NB4 (cell line): ENCODE results near the gene TENM4.

ENCODE experiments used
- DNase-seq: peaks from one replicate; pipeline ENCODE4 v3.0.0; 2010; ENCODE audit warnings: low read depth
- H3K4me3 ChIP-seq: one replicate; pipeline ENCODE4 v1.5.1; 2011; ENCODE audit warnings: mild to moderate bottlenecking, low read depth, low read length, moderate library complexity
- CTCF ChIP-seq: IDR thresholded peaks from one replicate; pipeline ENCODE4 v1.5.1; 2012; ENCODE audit warnings: low read depth, low read length
- MAX ChIP-seq: IDR thresholded peaks from 2 replicates; pipeline ENCODE4 v1.6.1; 2011; ENCODE audit warnings: low read depth, low read length
- MYC ChIP-seq: IDR thresholded peaks from 2 replicates; pipeline ENCODE4 v1.6.1; 2011; ENCODE audit warnings: low read depth, low read length
- POLR2A ChIP-seq: IDR thresholded peaks from 2 replicates; pipeline ENCODE4 v1.6.1; 2011; ENCODE audit warnings: mild to moderate bottlenecking; ENCODE audit not compliant: insufficient read length; ENCODE audit errors: extremely low read depth

The TENM4 gene

GRCh38 chr11:78930810-78931523, 509.9 kb downstream of the TENM4 start:
- no peak for DNase-seq
- no peak overlapping the region for H3K4me3 ChIP-seq

GRCh38 chr11:78929906-78930220, 511.0 kb downstream of the TENM4 start:
- DNase-seq = no peak
- no peak for TF ChIP-seq MYC
- no peak for TF ChIP-seq POLR2A
- TF ChIP-seq MAX = no peak
- no peak for TF ChIP-seq CTCF
- no peak overlapping the region for H3K4me3 ChIP-seq

More at GRCh38 chr11:78930810-78931523, 509.9 kb downstream of the TENM4 start:
- TF ChIP-seq CTCF (no peak), MYC (no peak), POLR2A (no peak)

- no peak overlapping the region for H3K4me3 ChIP-seq
- no peak for TF ChIP-seq MAX
- TF ChIP-seq POLR2A = no peak
- no peak for TF ChIP-seq CTCF
- TF ChIP-seq MYC = no peak
- no peak for DNase-seq
These were observed 511.5 kb downstream of the TENM4 start for GRCh38 chr11:78929207-78929905.

GRCh38 chr11:78927511-78927910, 513.3 kb downstream of the TENM4 start:
- H3K4me3 ChIP-seq = no peak overlapping the region
- DNase-seq = no peak

GRCh38 chr11:78926633-78927338, 514.0 kb downstream of the TENM4 start:
- TF ChIP-seq CTCF (no peak), MAX (no peak), POLR2A (no peak), MYC (no peak)
- DNase-seq = no peak
- H3K4me3 ChIP-seq = no peak overlapping the region

More at GRCh38 chr11:78927511-78927910, 513.3 kb downstream of the TENM4 start:
- TF ChIP-seq POLR2A (no peak), CTCF (no peak), MAX (no peak), MYC (no peak)
